HepG2 (cell line): Measurements from ENCODE around the gene SNX11. TPM values are rescaled to one million over a fixed set of nuclear protein-coding genes. Genes with fewer than 3 reads are reported as not detected.

Experiments
- AFF4 ChIP-seq: sonication (generic); formaldehyde crosslinking; IDR thresholded peaks from 2 replicates; pipeline ENCODE4 v1.4.0; 2020; ENCODE audit warnings: missing genetic modification reagents
- BRD4 ChIP-seq: sonication (generic); formaldehyde crosslinking; IDR thresholded peaks from 2 replicates; pipeline ENCODE4 v1.4.0; 2020; ENCODE audit warnings: missing genetic modification reagents
- DBP ChIP-seq: sonication (generic); formaldehyde crosslinking; IDR thresholded peaks from 2 replicates; pipeline ENCODE4 v1.4.0; 2020; ENCODE audit warnings: missing genetic modification reagents; ENCODE audit errors: not compliant biosample characterization
- GABPB1 ChIP-seq: IDR thresholded peaks from 2 replicates; pipeline ENCODE4 v1.6.1; 2016; ENCODE audit warnings: mild to moderate bottlenecking, missing genetic modification reagents, moderate library complexity, missing compliant biosample characterization
- GPBP1L1 ChIP-seq: sonication (generic); formaldehyde crosslinking; IDR thresholded peaks from 2 replicates; pipeline ENCODE4 v1.5.0; 2020; ENCODE audit warnings: mild to moderate bottlenecking, missing genetic modification reagents
- GPN1 ChIP-seq: sonication (generic); formaldehyde crosslinking; IDR thresholded peaks from 2 replicates; pipeline ENCODE4 v1.5.1; 2020; ENCODE audit warnings: missing genetic modification reagents, borderline replicate concordance
- HNRNPK ChIP-seq: fragments of 200-400 bp; formaldehyde crosslinking; IDR thresholded peaks from 2 replicates; pipeline ENCODE4 v1.6.1; 2018; ENCODE audit warnings: low read length, low read depth, moderate library complexity, mild to moderate bottlenecking; ENCODE audit not compliant: poor library complexity, severe bottlenecking
- IRF1 ChIP-seq: sonication (generic); formaldehyde crosslinking; IDR thresholded peaks from 2 replicates; pipeline ENCODE4 v1.4.0; 2020; ENCODE audit warnings: low read depth, mild to moderate bottlenecking, missing genetic modification reagents
- KMT2A ChIP-seq: sonication (generic); formaldehyde crosslinking; IDR thresholded peaks from 2 replicates; pipeline ENCODE4 v1.4.0; 2020; ENCODE audit warnings: missing genetic modification reagents
- NFE2 ChIP-seq: sonication (generic); formaldehyde crosslinking; IDR thresholded peaks from 2 replicates; pipeline ENCODE4 v1.4.0; 2020; ENCODE audit warnings: missing genetic modification reagents
- NFKBIZ ChIP-seq: IDR thresholded peaks from 2 replicates; pipeline ENCODE4 v1.6.1; 2018; ENCODE audit warnings: missing genetic modification reagents, missing compliant biosample characterization
- SMC3 ChIP-seq: IDR thresholded peaks from 2 replicates; pipeline ENCODE4 v1.6.1; 2011; ENCODE audit warnings: low read length, improper control_type of control experiment
- SMYD3 ChIP-seq: sonication (generic); formaldehyde crosslinking; IDR thresholded peaks from 2 replicates; pipeline ENCODE4 v1.8.1; 2023; ENCODE audit warnings: mild to moderate bottlenecking, missing genetic modification reagents
- SRY ChIP-seq: sonication (generic); formaldehyde crosslinking; IDR thresholded peaks from 2 replicates; pipeline ENCODE4 v1.8.0; 2022; ENCODE audit warnings: mild to moderate bottlenecking, missing genetic modification reagents
- TBX2 ChIP-seq: sonication (generic); formaldehyde crosslinking; IDR thresholded peaks from 2 replicates; pipeline ENCODE4 v1.5.0; 2020; ENCODE audit warnings: missing genetic modification reagents, mild to moderate bottlenecking, borderline replicate concordance
- ZC3H13 ChIP-seq: sonication (generic); formaldehyde crosslinking; IDR thresholded peaks from 2 replicates; pipeline ENCODE4 v1.8.1; 2023; ENCODE audit warnings: mild to moderate bottlenecking, missing genetic modification reagents, moderate library complexity
- ZIK1 ChIP-seq: sonication (generic); formaldehyde crosslinking; IDR thresholded peaks from 2 replicates; pipeline ENCODE4 v1.5.0; 2020; ENCODE audit warnings: mild to moderate bottlenecking, low read depth, missing genetic modification reagents, borderline replicate concordance
- ZNF230 ChIP-seq: sonication (generic); formaldehyde crosslinking; IDR thresholded peaks from 2 replicates; pipeline ENCODE4 v1.4.0; 2020; ENCODE audit warnings: mild to moderate bottlenecking, missing genetic modification reagents
- ZNF557 ChIP-seq: sonication (generic); formaldehyde crosslinking; IDR thresholded peaks from 2 replicates; pipeline ENCODE4 v1.4.0; 2020; ENCODE audit warnings: missing genetic modification reagents
- ZNF580 ChIP-seq: IDR thresholded peaks from 2 replicates; pipeline ENCODE4 v1.6.1; 2016; ENCODE audit warnings: low read depth, borderline replicate concordance
- ZNF598 ChIP-seq: sonication (generic); formaldehyde crosslinking; IDR thresholded peaks from 2 replicates; pipeline ENCODE4 v1.5.1; 2020; ENCODE audit warnings: mild to moderate bottlenecking, missing genetic modification reagents, borderline replicate concordance
- ZNF850 ChIP-seq: sonication (generic); formaldehyde crosslinking; conservative IDR thresholded peaks from 2 replicates; pipeline ENCODE4 v1.9.0; 2021; ENCODE audit warnings: mild to moderate bottlenecking, missing genetic modification reagents
- polyA plus RNA-seq, 8 experiments: library from polyadenylated mRNA; depleted of rRNA in 3 of 8; stranded (reverse) in 7 of 8; unstranded in 1 of 8; fragments of >200 nt; fragmentation: Illumina TruSeq in 4 of 8; extraction: Trizol in 4 of 8; gene quantifications; 2 replicates each; pipeline versions ENCODE4 v1.2.1 to v1.2.3, GENCODE V29; 2011 to 2016; ENCODE audit warnings: low read depth in 4 of 8, missing spikeins in 1 of 8, mixed read lengths in 1 of 8; ENCODE audit not compliant: insufficient read depth in 1 of 8
- total RNA-seq, 5 experiments: library from RNA; depleted of rRNA; stranded (reverse); fragments of >200 nt; fragmentation: Illumina TruSeq; extraction: Trizol; gene quantifications; 2 replicates each; pipeline ENCODE4 v1.2.3, GENCODE V29; 2016; ENCODE audit warnings: low read depth in 1 of 5

SNX11 gene
- total and polyA plus RNA-seq, 2 of the 13 experiments (the other 11 are each of a cell fraction or from before 2014, with no cell fraction given): 12.9 to 14.0 TPM

GRCh38 chr17:48101012-48101720 lies 6.4 kb upstream of the SNX11 start, which contains the start of gene CBX1 (continued):
- no peak for TF ChIP-seq AFF4 (CRISPR knock-in tag)
- TF ChIP-seq BRD4 (CRISPR knock-in tag): peak; percentile 58; the same call in 1 of the 2 replicates
- TF ChIP-seq ZNF557: 0 out of 2 replicates have a peak, but pooled peaks have one; percentile 54
- peak; percentile 72 for TF ChIP-seq DBP (CRISPR knock-in tag)
- peak; percentile 70 for TF ChIP-seq SMYD3
- no peak for TF ChIP-seq SMC3
- peak; percentile 93 for TF ChIP-seq TBX2 (CRISPR knock-in tag)
- TF ChIP-seq ZNF230 (CRISPR knock-in tag): peak; percentile 94; the same call in 1 of the 2 replicates
- peak; percentile 61; the same call in 1 of the 2 replicates for TF ChIP-seq ZNF580 (CRISPR knock-in tag)
- TF ChIP-seq HNRNPK: peak; percentile 86
- TF ChIP-seq IRF1: peak; percentile 25; the same call in 1 of the 2 replicates
- TF ChIP-seq GPN1 (CRISPR knock-in tag): no peak; the same call in 1 of the 2 replicates
- TF ChIP-seq ZNF850 (CRISPR knock-in tag): no peak
- peak; percentile 77; the same call in 1 of the 2 replicates for TF ChIP-seq KMT2A (CRISPR knock-in tag)
- TF ChIP-seq ZNF598 (CRISPR knock-in tag): peak; percentile 98
- TF ChIP-seq GABPB1 (CRISPR knock-in tag): peak; percentile 92
- TF ChIP-seq NFE2 (CRISPR knock-in tag): no peak
- no peak; the same call in none of the 2 replicates for TF ChIP-seq ZIK1
- TF ChIP-seq GPBP1L1 (CRISPR knock-in tag): no peak
- peak; percentile 65; the same call in 1 of the 2 replicates for TF ChIP-seq NFKBIZ (CRISPR knock-in tag)
- TF ChIP-seq SRY (CRISPR knock-in tag): peak; percentile 97
- peak; percentile 64 for TF ChIP-seq ZC3H13 (CRISPR knock-in tag)
